Heart left ventricle (tissue), 16 donors: ENCODE results near the gene BMAL2. TPM values are rescaled to one million over a fixed set of nuclear protein-coding genes. Genes with fewer than 3 reads are reported as not detected.

Experiments
- ATAC-seq, 4 donors: fragments of 200-7000 bp; cut with Tn5 transposase; one replicate each; pipeline ENCODE4 v1.9.1; 2020 to 2022; ENCODE audit warnings: moderate library complexity in 4 of 4, mild to moderate bottlenecking in 3 of 4, moderate number of reproducible peaks in 1 of 4
- DNase-seq, 5 donors: peaks; one replicate each; pipeline ENCODE4 v3.0.0-alpha.2; 2020
- H3K27ac ChIP-seq, 12 donors: fragments of 200-600 bp; sonication (generic) in 4 of 12; one replicate each; pipeline versions ENCODE4 v1.5.0 to v1.8.0; 2016 to 2022; ENCODE audit warnings: mild to moderate bottlenecking in 2 of 12
- H3K27me3 ChIP-seq, 9 donors: fragments of 200-600 bp; sonication (generic) in 2 of 9; one replicate each; pipeline versions ENCODE4 v1.5.1 to v1.8.0; 2016 to 2022; ENCODE audit warnings: mild to moderate bottlenecking in 3 of 9
- H3K36me3 ChIP-seq, 9 donors: fragments of 200-600 bp; sonication (generic) in 2 of 9; one replicate each; pipeline versions ENCODE4 v1.5.0 to v1.8.0; 2018 to 2022; ENCODE audit warnings: mild to moderate bottlenecking in 2 of 9
- H3K4me1 ChIP-seq, 12 donors: fragments of 200-600 bp; sonication (generic) in 4 of 12; one replicate each; pipeline versions ENCODE4 v1.5.0 to v1.8.0; 2016 to 2022; ENCODE audit warnings: mild to moderate bottlenecking in 3 of 12
- H3K4me3 ChIP-seq, 12 donors: fragments of 200-600 bp; sonication (generic) in 4 of 12; one replicate each; pipeline versions ENCODE4 v1.5.0 to v1.8.0; 2017 to 2022; ENCODE audit warnings: mild to moderate bottlenecking in 9 of 12, moderate library complexity in 4 of 12
- H3K9me3 ChIP-seq, 12 donors: fragments of 200-600 bp; sonication (generic) in 4 of 12; one replicate each; pipeline versions ENCODE4 v1.5.0 to v1.8.0; 2016 to 2022; ENCODE audit warnings: mild to moderate bottlenecking in 1 of 12
- POLR2A ChIP-seq, 2 donors: fragments of 450-650 bp; IDR thresholded peaks; one replicate each; pipeline ENCODE4 v1.6.1; 2017; ENCODE audit warnings: antibody characterized with exemption in 2 of 2, mild to moderate bottlenecking in 2 of 2, moderate library complexity in 2 of 2
- WGBS, 4 donors: extraction: QIAGEN DNeasy Blood & Tissue Kit in 2 of 4; methylation state at CpG; one replicate each; pipeline versions ENCODE4 v1.1.5 to v1.1.7; 2013 to 2018; 5-methylcytosine and 5-hydroxymethylcytosine counted together
- intact Hi-C, 10 donors: fragments of 100-400 bp; cut with DNase I; formaldehyde crosslinking; loops; one replicate each; pipeline versions ENCODE4 v1.11.1 to v1.14.2; 2022
- polyA plus RNA-seq, 2 donors: library from polyadenylated mRNA; stranded (reverse); fragments of 200-250 nt; gene quantifications; one replicate each; pipeline ENCODE4 v1.2.3, GENCODE V29; 2013
- total RNA-seq, 9 donors: library from RNA; depleted of rRNA in 2 of 9; stranded (reverse); fragments of >200 nt in 2 of 9; fragmentation: NEBNext Ultra II Directional in 3 of 9; extraction: Animal tissue kit (Norgen Biotek cat#: 25700) in 3 of 9; gene quantifications; one replicate each; pipeline versions ENCODE4 v1.1.0 to v1.2.4, GENCODE V29; 2016 to 2023
- TF ChIP-seq, protein P1 (sequence below), 12 donors: fragments of 200-600 bp; sonication (generic) in 4 of 12; IDR thresholded peaks; one replicate each; pipeline versions ENCODE4 v1.5.0 to v1.8.0; 2018 to 2022; ENCODE audit warnings: antibody characterized with exemption in 12 of 12, mild to moderate bottlenecking in 5 of 12
- donor health status: ischemic (EF 13 %, LVEDD 7.1; RV severe dilation, severe dysfunction).
- donor health status: healthy with polysubstance abuse.
- donor health status: DM: no; HTN: yes; CAD: no.
- donor health status: DM: no; HTN: no; CAD: no.
- donor health status: ischemic (EF 25% LVEDD 6.9; RV normal size, moderate dysfunction).
- donor health status: ischemic (EF 25% LVEDD 5.7; RV mildly dilated, moderate dysfunction).
- donor health status: healthy.
- donor health status: DM: yes; HTN: yes; CAD: no.
- donor health status: ischemic (EF 35%, LVEDD 5.7; RV mildly dilated, moderate dysfunction).
- donor health status: nonischemic (EF 11% LVEDD 7.7; RV severe dilation, severe dysfunction).
- donor health status: DM: yes; HTN: yes; CAD: no.
- donor health status: PGD.
- donor health status: ischemic (EF 29% LVEDD 5.4; RV normal size, mild dysfunction).
- donor health status: nonischemic (EF 23%, LVEDD 6.1; RV moderate dilation, normal function).

Gene BMAL2
- total and polyA plus RNA-seq, 11 donors = 0.30 to 10.7 (median 2.9) TPM

DNA sequence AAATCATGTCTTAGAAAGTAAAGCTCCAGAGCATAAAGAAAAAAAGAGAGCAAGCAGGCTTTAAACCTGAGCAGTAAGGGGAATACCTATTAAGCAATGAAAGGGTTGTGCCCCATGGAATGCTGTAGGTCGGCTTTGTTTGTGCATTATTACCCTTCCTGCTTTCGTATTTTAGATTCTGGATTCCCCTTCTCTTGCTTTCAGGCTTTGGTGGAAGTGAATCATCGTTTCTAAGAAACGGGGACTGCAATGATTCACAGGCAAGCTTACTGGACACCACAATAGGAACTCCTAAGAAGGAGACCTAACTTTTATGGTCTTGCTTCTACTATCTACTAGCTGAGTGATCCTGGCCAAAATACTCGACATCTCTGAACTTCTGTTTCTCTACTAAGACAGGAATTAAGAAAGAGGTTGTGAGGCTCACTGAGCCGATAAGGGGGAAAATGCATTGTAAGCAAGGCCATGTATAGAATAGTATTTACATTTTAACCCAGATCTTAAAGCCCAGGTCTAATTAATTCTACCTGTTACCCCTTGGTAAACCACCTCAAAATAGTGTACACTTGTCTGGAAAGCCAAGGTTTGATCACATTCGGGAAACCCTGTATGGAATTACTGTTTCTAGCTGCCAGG is 1.2 kb upstream of the BMAL2 start:
- no peaks in the 10 kb centered on the region for H3K9me3 ChIP-seq
- no peak overlapping the region for H3K4me3 ChIP-seq
- TF ChIP-seq, protein P1, sequence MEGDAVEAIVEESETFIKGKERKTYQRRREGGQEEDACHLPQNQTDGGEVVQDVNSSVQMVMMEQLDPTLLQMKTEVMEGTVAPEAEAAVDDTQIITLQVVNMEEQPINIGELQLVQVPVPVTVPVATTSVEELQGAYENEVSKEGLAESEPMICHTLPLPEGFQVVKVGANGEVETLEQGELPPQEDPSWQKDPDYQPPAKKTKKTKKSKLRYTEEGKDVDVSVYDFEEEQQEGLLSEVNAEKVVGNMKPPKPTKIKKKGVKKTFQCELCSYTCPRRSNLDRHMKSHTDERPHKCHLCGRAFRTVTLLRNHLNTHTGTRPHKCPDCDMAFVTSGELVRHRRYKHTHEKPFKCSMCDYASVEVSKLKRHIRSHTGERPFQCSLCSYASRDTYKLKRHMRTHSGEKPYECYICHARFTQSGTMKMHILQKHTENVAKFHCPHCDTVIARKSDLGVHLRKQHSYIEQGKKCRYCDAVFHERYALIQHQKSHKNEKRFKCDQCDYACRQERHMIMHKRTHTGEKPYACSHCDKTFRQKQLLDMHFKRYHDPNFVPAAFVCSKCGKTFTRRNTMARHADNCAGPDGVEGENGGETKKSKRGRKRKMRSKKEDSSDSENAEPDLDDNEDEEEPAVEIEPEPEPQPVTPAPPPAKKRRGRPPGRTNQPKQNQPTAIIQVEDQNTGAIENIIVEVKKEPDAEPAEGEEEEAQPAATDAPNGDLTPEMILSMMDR (IDR thresholded peaks at IDR 0.05) = no peak
- TF ChIP-seq POLR2A (IDR thresholded peaks at IDR 0.05) = no peak
- peak overlapping the region in 1 of 12 donors; percentile 78 for H3K27ac ChIP-seq
- H3K27me3 ChIP-seq = peaks cover 0 to 6% (median 0%) of the 10 kb centered on the region in 9 donors
- H3K4me1 ChIP-seq = peaks cover 0 to 30% (median 6%) of the 10 kb centered on the region in 12 donors
- WGBS, 4 donors = 59 to 71% (median 62%) methylated on average over 7 of the region's 7 CpGs
- DNase-seq (no peak), ATAC-seq (peak in 2 of 4 donors; percentile 13 to 19)
- H3K36me3 ChIP-seq = peaks cover 0 to 20% (median 13%) of the 10 kb centered on the region in 9 donors
- intact Hi-C loops = loop anchor here in 5 of 10 donors (10.0 kb wide), 3 partner anchors 323 to 343 kb away; no protein-coding TSS in a partner anchor

DNA sequence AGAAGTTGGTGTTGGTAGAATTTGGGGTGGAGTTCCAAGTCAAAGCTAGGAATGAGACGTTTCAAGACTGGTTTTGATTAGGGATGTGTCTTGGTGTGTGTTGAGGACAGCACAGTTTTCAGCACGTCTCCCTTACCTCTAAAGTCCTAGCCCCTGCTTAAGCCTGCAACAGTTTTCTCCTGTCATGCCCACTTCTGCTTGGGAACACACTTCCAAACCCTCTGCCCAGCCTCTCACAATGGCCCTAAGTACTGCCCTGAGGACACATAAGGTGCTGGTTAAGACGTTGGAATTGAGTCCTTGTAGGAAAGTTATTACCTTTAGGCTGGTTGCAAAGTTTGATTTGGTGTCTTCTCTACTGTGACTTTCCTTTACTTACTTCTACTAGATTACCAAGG is 710 bp upstream of the BMAL2 start:
- peaks cover 0 to 15% (median 9%) of the 10 kb centered on the region in 9 donors for H3K36me3 ChIP-seq
- intact Hi-C loops = loop anchor here in 5 of 10 donors (10.0 kb wide), 3 partner anchors 323 to 343 kb away; no protein-coding TSS in a partner anchor
- H3K9me3 ChIP-seq = no peaks in the 10 kb centered on the region
- no peak for DNase-seq
- TF ChIP-seq POLR2A (IDR thresholded peaks at IDR 0.05) = no peak
- TF ChIP-seq, protein P1 (IDR thresholded peaks at IDR 0.05) = no peak
- H3K4me1 ChIP-seq = peaks cover 0 to 30% (median 6%) of the 10 kb centered on the region in 12 donors
- 38 to 62% (median 47%) methylated on average over 3 of the region's 3 CpGs for WGBS, 4 donors
- H3K27me3 ChIP-seq = peaks cover 0 to 6% (median 0%) of the 10 kb centered on the region in 9 donors
- peak overlapping the region in 6 of 12 donors; percentile 66 to 78 (median 74) for H3K4me3 ChIP-seq
- peak overlapping the region in 1 of 12 donors; percentile 78 for H3K27ac ChIP-seq
- ATAC-seq = peak in 1 of 4 donors; percentile 6

DNA sequence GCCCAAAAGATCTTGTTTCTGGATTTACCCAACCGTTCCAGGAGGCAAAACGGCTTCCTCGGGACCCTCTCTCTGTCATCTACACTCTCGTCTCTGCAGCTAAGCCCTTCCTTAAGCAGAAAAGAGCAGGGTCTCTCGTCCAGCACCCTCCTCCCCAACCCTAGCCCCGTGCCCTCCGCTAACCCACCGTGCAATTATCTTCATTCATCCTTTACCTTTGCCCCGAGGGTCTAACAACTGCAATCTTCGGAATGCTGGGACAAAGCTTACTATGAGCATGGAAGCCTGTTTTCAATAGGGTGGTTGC is 276 bp upstream of the BMAL2 start:
- TF ChIP-seq, protein P1 (IDR thresholded peaks at IDR 0.05) = no peak
- TF ChIP-seq POLR2A (IDR thresholded peaks at IDR 0.05) = no peak
- intact Hi-C loops = loop anchor here in 5 of 10 donors (10.0 kb wide), 3 partner anchors 322 to 342 kb away; no protein-coding TSS in a partner anchor
- H3K36me3 ChIP-seq = peaks cover 0 to 11% (median 6%) of the 10 kb centered on the region in 9 donors
- H3K27ac ChIP-seq = no peak overlapping the region
- peaks cover 0 to 30% (median 6%) of the 10 kb centered on the region in 12 donors for H3K4me1 ChIP-seq
- peaks cover 0 to 6% (median 0%) of the 10 kb centered on the region in 9 donors for H3K27me3 ChIP-seq
- no peaks in the 10 kb centered on the region for H3K9me3 ChIP-seq
- peak overlapping the region; percentile 55 to 78 (median 65) for H3K4me3 ChIP-seq
- no peak for ATAC-seq
- DNase-seq = no peak
- 10 to 14% (median 11%) methylated on average over 10 of the region's 10 CpGs for WGBS, 4 donors

DNA sequence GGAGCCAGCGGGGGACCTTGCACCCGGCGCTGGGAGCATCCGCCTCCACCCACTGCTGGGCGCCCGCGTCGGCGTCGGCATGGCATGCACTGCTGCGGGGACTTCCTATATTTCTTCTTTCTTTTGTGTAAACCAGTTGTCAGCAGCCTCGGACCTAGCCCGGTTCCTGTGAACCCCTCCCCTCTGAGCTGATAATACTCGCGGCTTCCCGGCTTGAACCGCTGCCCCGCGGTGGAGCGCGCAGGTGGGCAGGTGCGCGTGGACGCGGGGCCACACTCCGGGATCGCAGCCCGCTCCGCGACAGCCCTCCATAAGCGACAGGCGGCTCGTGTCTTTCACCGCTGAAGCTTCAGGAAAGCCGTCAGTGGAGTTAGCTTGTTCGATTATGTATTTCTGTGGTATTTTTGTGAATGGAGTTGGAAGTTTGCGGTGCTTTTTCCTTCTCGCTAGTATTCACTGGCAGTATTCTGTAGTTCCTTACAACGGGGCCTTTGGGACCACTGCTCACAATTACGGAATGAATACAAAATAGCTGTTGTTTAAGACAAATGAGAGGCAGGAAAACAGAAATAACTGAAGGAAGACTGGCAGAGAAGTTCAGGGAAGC is 870 bp downstream of the BMAL2 start:
- WGBS, 4 donors = 3% methylated on average over 31 to 40 of the region's 40 CpGs
- Histone ChIP-seq H3K36me3 (no peaks in the 10 kb centered on the region), H3K9me3 (no peaks in the 10 kb centered on the region), H3K27me3 (peaks cover 0 to 6% (median 0%) of the 10 kb centered on the region in 9 donors), H3K4me1 (peaks cover 0 to 30% (median 6%) of the 10 kb centered on the region in 12 donors), H3K4me3 (peak overlapping the region; percentile 55 to 78 (median 65)), H3K27ac (peak overlapping the region in 1 of 12 donors; percentile 5)
- DNase-seq (peak in 4 of 5 donors; percentile 30 to 70 (median 41)), ATAC-seq (peak in 3 of 4 donors; percentile 25 to 61 (median 30))
- no peak for TF ChIP-seq POLR2A (IDR thresholded peaks at IDR 0.05)
- TF ChIP-seq, protein P1 (IDR thresholded peaks at IDR 0.05) = no peak
- intact Hi-C loops = loop anchor here in 5 of 10 donors (10.0 kb wide), 3 partner anchors 321 to 341 kb away; no protein-coding TSS in a partner anchor
